GM20000 (cell line): ENCODE data around the gene ATP11A.
"Not testable (repeated sequence)": the region's sequence is repeated elsewhere in the genome, so short reads cannot be mapped to it uniquely, and the experiment has no call there.

Source experiments
- DNase-seq: peaks from one replicate; pipeline ENCODE4 v3.0.0; 2012; ENCODE audit warnings: low spot score
- TF ChIP-seq, protein P1 (sequence below): IDR thresholded peaks from 2 replicates; pipeline ENCODE4 v1.5.1; 2012; ENCODE audit warnings: mild to moderate bottlenecking, control low read depth; ENCODE audit errors: extremely low read depth, missing control alignments

The ATP11A gene

GRCh38 chr13:112857914-112858490 is 168.2 kb downstream of the ATP11A start:
- TF ChIP-seq, protein P1, sequence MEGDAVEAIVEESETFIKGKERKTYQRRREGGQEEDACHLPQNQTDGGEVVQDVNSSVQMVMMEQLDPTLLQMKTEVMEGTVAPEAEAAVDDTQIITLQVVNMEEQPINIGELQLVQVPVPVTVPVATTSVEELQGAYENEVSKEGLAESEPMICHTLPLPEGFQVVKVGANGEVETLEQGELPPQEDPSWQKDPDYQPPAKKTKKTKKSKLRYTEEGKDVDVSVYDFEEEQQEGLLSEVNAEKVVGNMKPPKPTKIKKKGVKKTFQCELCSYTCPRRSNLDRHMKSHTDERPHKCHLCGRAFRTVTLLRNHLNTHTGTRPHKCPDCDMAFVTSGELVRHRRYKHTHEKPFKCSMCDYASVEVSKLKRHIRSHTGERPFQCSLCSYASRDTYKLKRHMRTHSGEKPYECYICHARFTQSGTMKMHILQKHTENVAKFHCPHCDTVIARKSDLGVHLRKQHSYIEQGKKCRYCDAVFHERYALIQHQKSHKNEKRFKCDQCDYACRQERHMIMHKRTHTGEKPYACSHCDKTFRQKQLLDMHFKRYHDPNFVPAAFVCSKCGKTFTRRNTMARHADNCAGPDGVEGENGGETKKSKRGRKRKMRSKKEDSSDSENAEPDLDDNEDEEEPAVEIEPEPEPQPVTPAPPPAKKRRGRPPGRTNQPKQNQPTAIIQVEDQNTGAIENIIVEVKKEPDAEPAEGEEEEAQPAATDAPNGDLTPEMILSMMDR: no peak
- DNase-seq: no peak

DNA sequence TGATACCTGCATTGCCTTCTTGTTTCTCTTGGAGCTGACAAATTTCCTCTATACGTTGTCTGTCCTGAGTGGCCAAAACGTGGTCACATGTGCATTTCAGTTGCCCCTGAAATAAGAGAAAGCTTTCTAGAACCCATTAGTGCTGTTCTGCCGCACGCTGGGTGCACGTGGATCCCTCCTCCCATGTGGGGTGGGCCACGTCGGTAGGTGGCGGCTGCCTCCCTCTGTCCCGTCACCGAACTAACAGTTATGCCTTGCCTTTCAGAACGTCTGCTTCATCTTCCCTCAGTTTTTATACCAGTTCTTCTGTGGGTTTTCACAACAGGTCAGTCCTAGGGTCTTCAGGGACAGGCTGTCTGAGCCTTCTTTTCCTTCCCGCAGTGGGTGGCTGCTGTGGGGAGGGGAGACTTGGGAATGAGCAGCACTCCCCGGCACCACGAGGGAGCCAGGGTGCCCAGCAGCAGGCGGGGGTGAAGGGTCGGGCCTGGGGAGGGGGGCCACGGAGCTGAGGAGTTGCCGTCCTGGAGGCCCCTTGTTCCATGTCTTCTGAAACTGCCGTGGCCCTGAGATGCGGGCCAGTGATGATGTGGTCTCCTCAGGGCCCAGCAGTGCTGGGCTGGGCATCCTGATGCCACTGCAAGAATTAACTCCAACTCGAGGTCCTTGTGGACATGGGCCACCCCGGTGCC is 169.4 kb downstream of the ATP11A start:
- DNase-seq: no peak
- TF ChIP-seq, protein P1: no peak

- TF ChIP-seq, protein P1: no peak
- DNase-seq: peak; percentile 60
These were observed 170.0 kb downstream of the ATP11A start for GRCh38 chr13:112859817-112860190.

GRCh38 chr13:112861876-112862615 is 172.2 kb downstream of the ATP11A start:
- DNase-seq: no peak
- TF ChIP-seq, protein P1: no peak

DNA sequence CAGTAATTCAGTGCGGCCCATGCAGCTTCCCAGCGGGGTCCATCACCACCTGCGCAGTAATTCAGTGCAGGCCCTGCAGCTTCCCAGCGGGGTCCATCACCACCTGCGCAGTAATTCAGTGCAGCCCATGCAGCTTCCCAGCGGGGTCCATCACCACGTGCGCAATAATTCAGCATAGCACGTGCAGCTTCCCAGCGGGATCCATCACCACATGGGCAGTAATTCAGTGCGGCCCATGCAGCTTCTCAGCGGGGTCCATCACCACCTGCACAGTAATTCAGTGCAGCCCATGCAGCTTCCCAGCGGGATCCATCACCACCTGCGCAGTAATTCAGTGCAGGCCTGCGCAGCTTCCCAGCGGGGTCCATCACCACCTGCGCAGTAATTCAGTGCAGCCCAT is 173.5 kb downstream of the ATP11A start:
- DNase-seq: not testable (repeated sequence)

- not testable (repeated sequence) for DNase-seq
These were observed 175.6 kb downstream of the ATP11A start for GRCh38 chr13:112865478-112865877.

DNA sequence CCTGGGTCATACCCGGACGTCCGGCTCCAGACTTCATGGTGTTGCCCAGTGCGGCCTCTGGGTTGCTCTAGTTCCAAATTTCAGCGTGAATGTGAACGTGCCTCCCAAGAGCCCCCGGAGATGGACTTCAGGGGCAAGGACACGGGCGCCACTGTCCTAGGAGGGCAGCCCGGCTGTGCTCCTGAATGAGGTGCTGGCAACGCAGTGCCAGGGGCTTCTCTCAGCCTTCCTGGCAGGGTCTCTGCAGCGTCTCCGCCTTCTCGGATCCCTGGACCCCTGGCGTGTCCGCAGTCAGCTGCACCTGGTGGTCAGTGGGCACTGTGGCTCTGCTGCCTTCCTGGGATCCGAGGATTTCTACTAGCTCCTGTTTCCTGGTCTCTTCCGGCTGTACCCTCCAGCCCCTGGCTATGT is 177.5 kb downstream of the ATP11A start:
- no peak for DNase-seq
- TF ChIP-seq, protein P1: no peak

DNA sequence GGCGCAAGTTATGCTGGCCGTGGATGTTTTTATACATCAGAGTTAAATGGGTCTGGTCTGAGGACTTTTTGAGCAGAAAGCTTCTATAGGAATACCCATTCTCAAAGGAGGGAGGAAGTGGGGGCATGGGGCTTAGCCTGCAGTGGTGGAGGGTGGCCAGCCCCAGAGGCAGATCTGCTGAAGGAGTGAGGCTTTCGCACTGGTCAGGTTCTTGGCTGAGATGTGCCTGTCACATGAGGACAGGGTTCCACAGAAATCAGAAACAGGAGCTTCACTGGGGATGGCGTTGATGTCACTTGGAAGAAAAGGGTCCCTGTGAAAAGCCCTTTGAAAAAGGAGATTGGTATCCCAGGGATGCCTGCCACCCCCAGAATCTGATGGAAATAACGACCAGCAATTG is 178.5 kb downstream of the ATP11A start:
- TF ChIP-seq, protein P1: no peak
- no peak for DNase-seq
